H1 (cell line): ENCODE results near the gene AK8.

Experiments
- ASH2L ChIP-seq: fragments of 200-600, 300-600 bp; sonication (generic); IDR thresholded peaks from one replicate; pipeline ENCODE4 v1.7.1; 2017; ENCODE audit warnings: low read length
- ATF2 ChIP-seq: IDR thresholded peaks from 2 replicates; pipeline ENCODE4 v1.6.1; 2012; ENCODE audit warnings: low read length, inconsistent platforms
- CBX5 ChIP-seq: fragments of 300-800, 300-1000 bp; sonication (generic); IDR thresholded peaks from 2 replicates; pipeline ENCODE4 v1.7.1; 2016; ENCODE audit warnings: antibody characterized with exemption, low read length, low read depth
- CBX8 ChIP-seq: fragments of 300-800, 300-1000 bp; sonication (generic); IDR thresholded peaks from 2 replicates; pipeline ENCODE4 v1.7.1; 2016; ENCODE audit warnings: low read depth, low read length, borderline replicate concordance
- CEBPB ChIP-seq: IDR thresholded peaks from 2 replicates; pipeline ENCODE4 v1.6.1; 2012; ENCODE audit warnings: low read depth, low read length
- EGR1 ChIP-seq: IDR thresholded peaks from 2 replicates; pipeline ENCODE4 v1.6.1; 2011; ENCODE audit warnings: low read depth, low read length, borderline replicate concordance
- EP300 ChIP-seq, 2 experiments: IDR thresholded peaks; 1 replicate in 1 of 2; 2 replicates in 1 of 2; pipeline ENCODE4 v1.6.1; 2011 to 2012; ENCODE audit warnings: low read depth in 2 of 2, low read length in 2 of 2, mild to moderate bottlenecking in 2 of 2, borderline replicate concordance in 1 of 2, inconsistent platforms in 1 of 2, moderate library complexity in 1 of 2
- FOSL1 ChIP-seq: IDR thresholded peaks from 2 replicates; pipeline ENCODE4 v1.6.1; 2011; ENCODE audit warnings: mild to moderate bottlenecking, low read depth, low read length, moderate library complexity; ENCODE audit not compliant: insufficient read depth
- JUND ChIP-seq: IDR thresholded peaks from 2 replicates; pipeline ENCODE4 v1.6.1; 2011; ENCODE audit warnings: mild to moderate bottlenecking, improper control_type of control experiment, low read length
- POLR2A ChIP-seq, 2 experiments: IDR thresholded peaks; 1 replicate in 1 of 2; 2 replicates in 1 of 2; pipeline ENCODE4 v1.6.1; 2011; ENCODE audit warnings: low read depth in 2 of 2, low read length in 2 of 2, mild to moderate bottlenecking in 2 of 2; ENCODE audit errors: control extremely low read depth in 1 of 2
- POLR2AphosphoS5 ChIP-seq: IDR thresholded peaks from 2 replicates; pipeline ENCODE4 v1.6.1; 2011; ENCODE audit warnings: low read depth, low read length
- RXRA ChIP-seq: IDR thresholded peaks from 2 replicates; pipeline ENCODE4 v1.6.1; 2011; ENCODE audit warnings: low read depth, mild to moderate bottlenecking, low read length, moderate library complexity; ENCODE audit not compliant: insufficient read depth
- TF ChIP-seq, protein P1 (sequence below), 3 experiments: IDR thresholded peaks; 1 replicate in 2 of 3; 2 replicates in 1 of 3; pipeline versions ENCODE4 v1.5.1 to v1.6.1; 2011; ENCODE audit warnings: low read length in 3 of 3, mild to moderate bottlenecking in 3 of 3, inconsistent platforms in 2 of 3, low read depth in 1 of 3, moderate library complexity in 1 of 3; ENCODE audit not compliant: insufficient read depth in 1 of 3; ENCODE audit errors: control extremely low read depth in 1 of 3

- TF ChIP-seq, protein P1, sequence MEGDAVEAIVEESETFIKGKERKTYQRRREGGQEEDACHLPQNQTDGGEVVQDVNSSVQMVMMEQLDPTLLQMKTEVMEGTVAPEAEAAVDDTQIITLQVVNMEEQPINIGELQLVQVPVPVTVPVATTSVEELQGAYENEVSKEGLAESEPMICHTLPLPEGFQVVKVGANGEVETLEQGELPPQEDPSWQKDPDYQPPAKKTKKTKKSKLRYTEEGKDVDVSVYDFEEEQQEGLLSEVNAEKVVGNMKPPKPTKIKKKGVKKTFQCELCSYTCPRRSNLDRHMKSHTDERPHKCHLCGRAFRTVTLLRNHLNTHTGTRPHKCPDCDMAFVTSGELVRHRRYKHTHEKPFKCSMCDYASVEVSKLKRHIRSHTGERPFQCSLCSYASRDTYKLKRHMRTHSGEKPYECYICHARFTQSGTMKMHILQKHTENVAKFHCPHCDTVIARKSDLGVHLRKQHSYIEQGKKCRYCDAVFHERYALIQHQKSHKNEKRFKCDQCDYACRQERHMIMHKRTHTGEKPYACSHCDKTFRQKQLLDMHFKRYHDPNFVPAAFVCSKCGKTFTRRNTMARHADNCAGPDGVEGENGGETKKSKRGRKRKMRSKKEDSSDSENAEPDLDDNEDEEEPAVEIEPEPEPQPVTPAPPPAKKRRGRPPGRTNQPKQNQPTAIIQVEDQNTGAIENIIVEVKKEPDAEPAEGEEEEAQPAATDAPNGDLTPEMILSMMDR (IDR thresholded peaks at IDR 0.05; ENCODE audit: control extremely low read depth in 1 of 3, insufficient read depth in 1 of 3, low read depth in 1 of 3, low read length in 3 of 3) = no peak
- TF ChIP-seq POLR2A (IDR thresholded peaks at IDR 0.05; ENCODE audit: control extremely low read depth in 1 of 2, low read depth in 2 of 2, low read length in 2 of 2) = no peak
- no peak for TF ChIP-seq CBX5
- no peak for TF ChIP-seq ATF2
- TF ChIP-seq POLR2AphosphoS5 = no peak
- TF ChIP-seq EGR1 = no peak
- no peak for TF ChIP-seq FOSL1
- no peak for TF ChIP-seq JUND
- no peak for TF ChIP-seq EP300 (IDR thresholded peaks at IDR 0.05; ENCODE audit: borderline replicate concordance in 1 of 2, low read depth in 2 of 2, low read length in 2 of 2)
- TF ChIP-seq CBX8 = no peak
- TF ChIP-seq CEBPB = no peak
- TF ChIP-seq ASH2L = no peak
- TF ChIP-seq RXRA = no peak
These were observed 2.2 kb upstream of the AK8 start for GRCh38 chr9:132880324-132880661.
